Endothelial cell of umbilical vein (primary cell): ENCODE data around the gene SRRM2. TPM values are rescaled to one million over a fixed set of nuclear protein-coding genes. Genes with fewer than 3 reads are reported as not detected.

Source experiments
- BruUV-seq: library from RNA; stranded (reverse); fragments of 400-500 nt; replicated peaks from 2 replicates; lab custom pipeline; 2021; lab: Mats Ljungman, UMichigan
- CTCF ChIA-PET: fragments of 300-600, 350-600 bp; sonication (Branson Sonifier 250); formaldehyde crosslinking; loops from one replicate; lab custom pipeline; 2021; ENCODE audit warnings: antibody characterized with exemption, inconsistent platforms; lab: Charles Lee
- POLR2A ChIA-PET: fragments of 300-600, 350-600 bp; sonication (Branson Sonifier 250); formaldehyde crosslinking; loops from one replicate; lab custom pipeline; 2021; ENCODE audit warnings: antibody characterized with exemption, inconsistent platforms; lab: Charles Lee
- DNase-seq: peaks from one replicate; pipeline ENCODE4 v3.0.0-alpha.2; 2011; ENCODE audit warnings: low read depth, low spot score
- FAIRE-seq: peaks from 2 replicates; lab custom pipeline; 2011; peaks lifted over from hg19 to GRCh38; lab: Jason Lieb, UNC
- H2AFZ ChIP-seq: 2 replicates; pipeline ENCODE4 v1.6.0; 2012; ENCODE audit warnings: low read depth, low read length, control low read depth, inconsistent platforms
- H3K27ac ChIP-seq: 2 replicates; pipeline ENCODE4 v1.5.1; 2011; ENCODE audit warnings: low read depth, mild to moderate bottlenecking, control low read depth, low read length, moderate library complexity; ENCODE audit not compliant: insufficient read depth
- H3K27me3 ChIP-seq, 2 experiments: 2 replicates each; pipeline versions ENCODE4 v1.6.0 to v1.6.1; 2011; ENCODE audit warnings: low read length in 2 of 2, mixed read lengths in 1 of 2; ENCODE audit not compliant: control insufficient read depth in 2 of 2, insufficient read depth in 2 of 2
- H3K36me3 ChIP-seq, 2 experiments: 2 replicates in 1 of 2; 3 replicates in 1 of 2; pipeline ENCODE4 v1.5.1; 2011; ENCODE audit warnings: low read length in 2 of 2, mild to moderate bottlenecking in 1 of 2, moderate library complexity in 1 of 2; ENCODE audit not compliant: control insufficient read depth in 2 of 2, insufficient read depth in 2 of 2; ENCODE audit errors: extremely low read depth in 1 of 2
- H3K4me1 ChIP-seq: 3 replicates; pipeline ENCODE4 v1.5.1; 2011; ENCODE audit warnings: mild to moderate bottlenecking, low read length; ENCODE audit not compliant: control insufficient read depth, insufficient read depth; ENCODE audit errors: extremely low read depth
- H3K4me2 ChIP-seq: 2 replicates; pipeline ENCODE4 v1.6.1; 2011; ENCODE audit warnings: low read length, control low read depth, mixed read lengths; ENCODE audit not compliant: insufficient read depth
- H3K4me3 ChIP-seq, 3 experiments: fragments of 200-600 bp in 1 of 3; sonication (generic), shearing (Covaris generic) in 1 of 3; replicated peaks in 1 of 3; 2 replicates each; pipeline ENCODE4 v1.5.1; 2011 to 2016; ENCODE audit warnings: control low read depth in 3 of 3, low read length in 3 of 3, mild to moderate bottlenecking in 2 of 3, inconsistent platforms in 1 of 3, low read depth in 1 of 3, moderate library complexity in 1 of 3; ENCODE audit not compliant: insufficient read depth in 1 of 3
- H3K79me2 ChIP-seq: 2 replicates; pipeline ENCODE4 v1.6.0; 2012; ENCODE audit warnings: low read length, inconsistent platforms; ENCODE audit not compliant: control insufficient read depth, insufficient read depth
- H3K9ac ChIP-seq: replicated peaks from 2 replicates; pipeline ENCODE3; 2011; ENCODE audit warnings: low read length, control low read depth; ENCODE audit not compliant: insufficient read depth; ENCODE audit errors: extremely low read depth
- H3K9me1 ChIP-seq: replicated peaks from 3 replicates; pipeline ENCODE4 v1.6.0; 2011; ENCODE audit warnings: mild to moderate bottlenecking, low read length; ENCODE audit not compliant: control insufficient read depth, insufficient read depth; ENCODE audit errors: extremely low read depth
- H3K9me3 ChIP-seq: replicated peaks from 2 replicates; pipeline ENCODE4 v1.5.1; 2012; ENCODE audit warnings: low read length, inconsistent platforms; ENCODE audit not compliant: control insufficient read depth, insufficient read depth
- H4K20me1 ChIP-seq: replicated peaks from 2 replicates; pipeline ENCODE3; 2011; ENCODE audit warnings: mild to moderate bottlenecking, low read length; ENCODE audit not compliant: control insufficient read depth, insufficient read depth; ENCODE audit errors: extremely low read depth
- CTCF ChIP-seq, 2 donors: IDR thresholded peaks; 1 replicate in 1 of 2; 2 replicates in 1 of 2; pipeline ENCODE4 v1.5.1; 2011; ENCODE audit warnings: low read length in 2 of 2, mild to moderate bottlenecking in 2 of 2, moderate library complexity in 2 of 2, control low read depth in 1 of 2, inconsistent platforms in 1 of 2, low read depth in 1 of 2; ENCODE audit not compliant: insufficient read depth in 1 of 2; ENCODE audit errors: extremely low read depth in 1 of 2
- EZH2 ChIP-seq: IDR thresholded peaks from 2 replicates; pipeline ENCODE4 v1.6.1; 2012; ENCODE audit warnings: borderline replicate concordance, low read depth, mild to moderate bottlenecking, moderate library complexity, low read length, inconsistent platforms; ENCODE audit not compliant: severe bottlenecking
- FOS ChIP-seq: IDR thresholded peaks from 2 replicates; pipeline ENCODE4 v1.6.1; 2011; ENCODE audit warnings: mild to moderate bottlenecking, low read length, moderate library complexity, borderline replicate concordance; ENCODE audit not compliant: insufficient read depth
- GATA2 ChIP-seq: IDR thresholded peaks from 2 replicates; pipeline ENCODE4 v1.7.0; 2011; ENCODE audit warnings: low read depth, mild to moderate bottlenecking, moderate library complexity, mixed read lengths, low read length; ENCODE audit not compliant: insufficient read length, insufficient read depth
- JUN ChIP-seq: IDR thresholded peaks from 2 replicates; pipeline ENCODE4 v1.6.1; 2011; ENCODE audit warnings: borderline replicate concordance, low read depth; ENCODE audit not compliant: insufficient read length, insufficient read depth
- MAX ChIP-seq: IDR thresholded peaks from 2 replicates; pipeline ENCODE4 v1.6.1; 2011; ENCODE audit not compliant: insufficient read depth, insufficient read length
- MYC ChIP-seq: IDR thresholded peaks from one replicate; pipeline ENCODE4 v1.6.1; 2011; ENCODE audit warnings: mild to moderate bottlenecking, low read depth, low read length
- POLR2A ChIP-seq: IDR thresholded peaks from 2 replicates; pipeline ENCODE4 v1.6.1; 2012; ENCODE audit warnings: low read depth, mild to moderate bottlenecking, control low read depth, low read length
- POLR2AphosphoS5 ChIP-seq: IDR thresholded peaks from 2 replicates; pipeline ENCODE4 v1.6.1; 2012; ENCODE audit warnings: low read depth, mild to moderate bottlenecking, control low read depth, low read length, moderate library complexity; ENCODE audit not compliant: insufficient read depth
- dilution Hi-C: fragments of 300-500 bp; cut with MboI; formaldehyde crosslinking; loops from one replicate; pipeline ENCODE4 v1.15.0; 2019; ENCODE audit warnings: low sequenced_read_pairs; ENCODE audit not compliant: extremely low pct_ligation_motif_present
- intact Hi-C: fragments of 100-400 bp; cut with micrococcal nuclease; formaldehyde crosslinking; loops from one replicate; pipeline ENCODE4 v1.10.0; 2022
- polyA plus RNA-seq, 4 experiments: library from polyadenylated mRNA; depleted of rRNA in 3 of 4; stranded (reverse) in 3 of 4; unstranded in 1 of 4; fragments of >200 nt; gene quantifications; 2 replicates each; pipeline versions ENCODE4 v1.2.1 to v1.2.3, GENCODE V29; 2011 to 2012; ENCODE audit warnings: missing spikeins in 1 of 4
- total RNA-seq: library from RNA; stranded (reverse); gene quantifications from 2 replicates; pipeline ENCODE4 v1.2.3, GENCODE V29; 2021

Gene SRRM2
- total and polyA plus RNA-seq, 2 donors (not counting 3 experiments of a cell fraction or from before 2014, with no cell fraction given) = 270 to 483 TPM

GRCh38 chr16:2715519-2715918, 36.9 kb upstream of the SRRM2 start:
- FAIRE-seq = no peak
- no peak overlapping the region for H2AFZ ChIP-seq
- peak; percentile 49 for DNase-seq
- H3K9me3 ChIP-seq = no peaks in the 10 kb centered on the region
- H3K9ac ChIP-seq = no peak overlapping the region
- H3K36me3 ChIP-seq = no peaks in the 10 kb centered on the region
- BruUV-seq = no TSS peak
- no peaks in the 10 kb centered on the region for H3K4me1 ChIP-seq
- dilution Hi-C loops = no loop called here
- no peaks in the 10 kb centered on the region for H3K27me3 ChIP-seq
- H3K4me2 ChIP-seq = no peak overlapping the region
- intact Hi-C loops = no loop called here
- no peaks in the 10 kb centered on the region for H3K9me1 ChIP-seq
- H3K27ac ChIP-seq = no peak overlapping the region
- no peak overlapping the region for H3K4me3 ChIP-seq
- ChIA-PET CTCF (no interaction called here), POLR2A (no interaction called here)
- no peak for TF ChIP-seq MAX
- TF ChIP-seq GATA2 = no peak
- TF ChIP-seq EZH2 = no peak
- no peak for TF ChIP-seq CTCF (IDR thresholded peaks at IDR 0.05; ENCODE audit: extremely low read depth in 1 of 2, insufficient read depth in 1 of 2, low read depth in 1 of 2, low read length in 2 of 2)
- TF ChIP-seq FOS = no peak
- no peak for TF ChIP-seq MYC
- no peak for TF ChIP-seq POLR2A
- TF ChIP-seq POLR2AphosphoS5 = no peak
- TF ChIP-seq JUN = no peak
- H3K79me2 ChIP-seq = no peaks in the 10 kb centered on the region
- no peaks in the 10 kb centered on the region for H4K20me1 ChIP-seq
